ENCODE data around the gene GEMIN2. TPM values are rescaled to one million over a fixed set of nuclear protein-coding genes. Genes with fewer than 3 reads are reported as not detected.
A peak's percentile ranks its signal among the peaks of the same experiment; 100 is the strongest.

The GEMIN2 gene
- polyA plus RNA-seq, 3 donors, result 6.1 to 11.8 (median 10.2) TPM

DNA sequence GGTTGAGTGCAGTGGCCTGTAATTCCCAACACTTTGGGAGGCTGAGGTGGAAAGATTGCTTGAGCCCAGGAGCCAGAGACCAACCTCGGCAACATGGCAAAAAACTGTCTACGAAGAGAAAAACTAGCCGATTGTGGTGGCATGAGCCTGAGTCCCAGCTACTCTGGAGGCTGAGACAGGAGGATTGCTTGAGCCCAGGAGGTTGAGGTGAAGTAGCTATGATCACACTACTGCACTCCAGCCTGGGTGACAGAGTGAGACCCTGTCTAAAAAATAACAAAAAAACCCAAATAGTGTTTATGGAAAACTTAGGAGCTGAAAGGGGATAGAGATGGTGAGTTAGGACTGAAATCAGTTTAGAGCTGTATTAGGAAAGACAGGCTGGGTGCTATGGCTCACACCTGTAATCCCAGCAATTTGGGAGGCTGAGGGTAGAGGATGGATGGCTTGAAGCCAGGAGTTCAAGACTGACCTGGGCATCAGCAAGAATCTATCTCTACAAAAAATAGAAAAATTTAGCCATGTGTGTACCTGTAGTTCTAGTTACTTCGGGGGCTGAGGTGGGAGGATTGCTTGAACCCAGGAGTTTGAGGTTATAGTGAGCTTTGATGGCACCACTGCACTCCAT lies 70.6 kb downstream of the GEMIN2 start:
- TF ChIP-seq, protein P1, sequence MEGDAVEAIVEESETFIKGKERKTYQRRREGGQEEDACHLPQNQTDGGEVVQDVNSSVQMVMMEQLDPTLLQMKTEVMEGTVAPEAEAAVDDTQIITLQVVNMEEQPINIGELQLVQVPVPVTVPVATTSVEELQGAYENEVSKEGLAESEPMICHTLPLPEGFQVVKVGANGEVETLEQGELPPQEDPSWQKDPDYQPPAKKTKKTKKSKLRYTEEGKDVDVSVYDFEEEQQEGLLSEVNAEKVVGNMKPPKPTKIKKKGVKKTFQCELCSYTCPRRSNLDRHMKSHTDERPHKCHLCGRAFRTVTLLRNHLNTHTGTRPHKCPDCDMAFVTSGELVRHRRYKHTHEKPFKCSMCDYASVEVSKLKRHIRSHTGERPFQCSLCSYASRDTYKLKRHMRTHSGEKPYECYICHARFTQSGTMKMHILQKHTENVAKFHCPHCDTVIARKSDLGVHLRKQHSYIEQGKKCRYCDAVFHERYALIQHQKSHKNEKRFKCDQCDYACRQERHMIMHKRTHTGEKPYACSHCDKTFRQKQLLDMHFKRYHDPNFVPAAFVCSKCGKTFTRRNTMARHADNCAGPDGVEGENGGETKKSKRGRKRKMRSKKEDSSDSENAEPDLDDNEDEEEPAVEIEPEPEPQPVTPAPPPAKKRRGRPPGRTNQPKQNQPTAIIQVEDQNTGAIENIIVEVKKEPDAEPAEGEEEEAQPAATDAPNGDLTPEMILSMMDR (IDR thresholded peaks at IDR 0.05), result no peak
- H3K4me1 Mint-ChIP-seq, result no peaks in the 10 kb centered on the region
- H3K9me3 Mint-ChIP-seq, result no peaks in the 10 kb centered on the region
- Histone ChIP-seq H3K27ac (ENCODE audit: low read depth in 1 of 2, low read length in 2 of 2) (no peak overlapping the region), H3K4me3 (replicated peaks in 1 of 3; ENCODE audit: low read depth in 2 of 3, low read length in 3 of 3) (no peak overlapping the region), H3K27me3 (ENCODE audit: control insufficient read depth in 2 of 2, insufficient read depth in 2 of 2, low read length in 2 of 2) (no peaks in the 10 kb centered on the region), H3K9me3 (replicated peaks in 1 of 2; ENCODE audit: control insufficient read depth in 1 of 2, insufficient read depth in 1 of 2, low read length in 2 of 2) (no peaks in the 10 kb centered on the region), H4K20me1 (ENCODE audit: insufficient read depth, low read length) (peaks cover 30% of the 10 kb centered on the region), H3K9ac (ENCODE audit: insufficient read depth, low read length, poor library complexity, severe bottlenecking) (no peak overlapping the region), H3K4me1 (ENCODE audit: control insufficient read depth in 1 of 2, insufficient read depth in 2 of 2, low read length in 2 of 2) (no peaks in the 10 kb centered on the region), H3K4me2 (replicated peaks; ENCODE audit: extremely low read depth, low read length, poor library complexity, severe bottlenecking) (no peak overlapping the region), H3K36me3 (replicated peaks in 1 of 2; ENCODE audit: control insufficient read depth in 1 of 2, insufficient read depth in 2 of 2, low read length in 2 of 2) (peaks cover 52 to 57% of the 10 kb centered on the region in 2 donors), H3K79me2 (ENCODE audit: insufficient read depth, low read length) (peaks cover 5% of the 10 kb centered on the region), H2AFZ (ENCODE audit: insufficient read depth, low read depth, low read length, poor library complexity, severe bottlenecking) (no peak overlapping the region)
- no peak for DNase-seq
- no peak overlapping the region for H3K4me3 Mint-ChIP-seq
- 98% methylated on average over 4 of the region's 4 CpGs for WGBS (ENCODE audit: insufficient coverage)
- H3K27me3 Mint-ChIP-seq (ENCODE audit: low read depth in 3 of 3), result no peaks in the 10 kb centered on the region
- intact Hi-C loops (cut with micrococcal nuclease), result no loop called here
- peaks cover 21 to 31% of the 10 kb centered on the region in 2 donors for H3K36me3 Mint-ChIP-seq
- peak overlapping the region in 2 of 7 donors; percentile 7 to 59 for H3K27ac Mint-ChIP-seq

DNA sequence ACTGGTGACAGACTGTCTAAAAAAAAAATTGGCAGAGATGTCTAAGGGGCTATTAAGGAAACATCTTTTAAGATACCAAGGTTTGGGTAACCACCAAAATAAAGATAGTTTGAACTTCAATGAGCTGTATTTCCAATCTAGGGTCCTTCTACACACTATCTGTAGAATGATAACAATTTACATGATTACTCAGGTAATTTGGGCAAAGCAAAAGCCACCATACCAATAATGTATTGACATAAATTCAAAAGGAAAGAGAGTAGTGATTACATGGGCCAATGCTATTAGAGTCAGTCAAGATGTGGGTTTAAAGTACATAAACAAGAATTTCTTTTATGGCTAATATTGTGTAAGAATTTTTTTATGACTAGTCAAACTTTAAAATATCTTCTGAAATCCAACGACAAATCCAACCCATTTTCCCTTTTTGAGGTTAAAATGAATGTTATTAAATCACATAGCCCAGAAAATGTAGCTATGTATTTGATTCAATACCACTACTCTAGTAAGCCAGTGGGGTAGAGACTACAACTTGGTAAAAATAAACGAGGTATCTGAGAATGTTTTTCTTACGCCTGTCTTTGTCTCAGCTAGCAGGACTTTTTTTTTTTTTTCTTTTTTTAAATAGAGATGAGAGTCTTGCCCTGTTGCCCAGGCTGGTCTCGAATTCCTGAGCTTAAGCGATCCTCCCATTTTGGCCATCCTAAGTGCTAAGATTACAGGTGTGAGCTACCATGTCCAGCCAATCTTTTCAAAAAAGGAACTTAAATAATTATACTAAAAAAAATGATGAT lies 71.3 kb downstream of the GEMIN2 start:
- peaks cover 5% of the 10 kb centered on the region for H3K79me2 ChIP-seq (ENCODE audit: insufficient read depth, low read length)
- H3K4me1 Mint-ChIP-seq, result no peaks in the 10 kb centered on the region
- no peak overlapping the region for H3K4me3 Mint-ChIP-seq

More for the DNA sequence above, 71.3 kb downstream of the GEMIN2 start:
- DNase-seq, result no peak
- Mint-ChIP-seq H3K9me3 (no peaks in the 10 kb centered on the region), H3K27ac (no peak overlapping the region), H3K36me3 (peaks cover 21 to 31% of the 10 kb centered on the region in 2 donors), H3K27me3 (ENCODE audit: low read depth in 3 of 3) (no peaks in the 10 kb centered on the region)
- Histone ChIP-seq H3K4me2 (replicated peaks; ENCODE audit: extremely low read depth, low read length, poor library complexity, severe bottlenecking) (no peak overlapping the region), H3K9ac (ENCODE audit: insufficient read depth, low read length, poor library complexity, severe bottlenecking) (no peak overlapping the region), H3K36me3 (replicated peaks in 1 of 2; ENCODE audit: control insufficient read depth in 1 of 2, insufficient read depth in 2 of 2, low read length in 2 of 2) (peaks cover 45 to 50% of the 10 kb centered on the region in 2 donors), H3K27me3 (ENCODE audit: control insufficient read depth in 2 of 2, insufficient read depth in 2 of 2, low read length in 2 of 2) (no peaks in the 10 kb centered on the region), H2AFZ (ENCODE audit: insufficient read depth, low read depth, low read length, poor library complexity, severe bottlenecking) (no peak overlapping the region), H3K4me1 (ENCODE audit: control insufficient read depth in 1 of 2, insufficient read depth in 2 of 2, low read length in 2 of 2) (no peaks in the 10 kb centered on the region), H4K20me1 (ENCODE audit: insufficient read depth, low read length) (peaks cover 30% of the 10 kb centered on the region), H3K9me3 (replicated peaks in 1 of 2; ENCODE audit: control insufficient read depth in 1 of 2, insufficient read depth in 1 of 2, low read length in 2 of 2) (no peaks in the 10 kb centered on the region), H3K4me3 (replicated peaks in 1 of 3; ENCODE audit: low read depth in 2 of 3, low read length in 3 of 3) (no peak overlapping the region), H3K27ac (ENCODE audit: low read depth in 1 of 2, low read length in 2 of 2) (no peak overlapping the region)
- TF ChIP-seq, protein P1 (IDR thresholded peaks at IDR 0.05), result no peak
- WGBS (ENCODE audit: insufficient coverage), result no CpG with 5 or more reads among the region's 5 CpGs
- intact Hi-C loops (cut with micrococcal nuclease), result no loop called here

Small RNA genes within 50 kb of the gene (small RNA-seq; reads per million reads assigned to genes)
- not detected for gene AL109628.1 (ENCODE audit: insufficient read length, low read depth)

Other genes starting within 250 kb of the GEMIN2 start
- gene SEC23A, start 11.1 kb upstream of the GEMIN2 start, polyA plus RNA-seq, result 10 to 100 TPM; 13.8 to 37.3 (median 36.4) TPM
- 10 to 100 TPM in 2 of 3 donors, 1 to 10 TPM in 1; 9.6 to 16.9 (median 11.8) TPM for gene TRAPPC6B, start 56.0 kb downstream of the GEMIN2 start, polyA plus RNA-seq
- 10 to 100 TPM in 1 of 3 donors, 1 to 10 TPM in 2; 4.7 to 34.9 (median 9.0) TPM for gene PNN, start 60.9 kb downstream of the GEMIN2 start, polyA plus RNA-seq
- 10 to 100 TPM; 19.1 to 24.6 (median 20.0) TPM for gene MIA2, start 119.6 kb downstream of the GEMIN2 start, polyA plus RNA-seq

Data from CD14-positive monocyte (primary cell).